OCI-LY7 (cell line): ENCODE data around the gene PARD3B. TPM values are rescaled to one million over a fixed set of nuclear protein-coding genes. Genes with fewer than 3 reads are reported as not detected.

Source experiments
- BruUV-seq: library from RNA; stranded (reverse); fragments of 400-500 nt; replicated peaks from 2 replicates; lab custom pipeline; 2021; lab: Mats Ljungman, UMichigan
- CTCF ChIA-PET: fragments of 300-600 bp; sonication (Branson Sonifier 250); formaldehyde crosslinking; loops from one replicate; lab custom pipeline; 2022; ENCODE audit warnings: antibody characterized with exemption; ENCODE audit not compliant: unreplicated experiment; lab: Charles Lee
- POLR2A ChIA-PET: fragments of 300-600 bp; sonication (Branson Sonifier 250); formaldehyde crosslinking; loops from one replicate; lab custom pipeline; 2022; ENCODE audit warnings: antibody characterized with exemption; lab: Charles Lee
- DNase-seq: peaks from one replicate; pipeline ENCODE4 v3.0.0-alpha.2; 2015; ENCODE audit warnings: low spot score
- H2AFZ ChIP-seq: fragments of 200-600 bp; sonication (generic), shearing (Covaris generic); 2 replicates; pipeline ENCODE4 v1.6.1; 2014; ENCODE audit warnings: mild to moderate bottlenecking, antibody characterized with exemption, low read length, moderate library complexity
- H3K27ac ChIP-seq: fragments of 200-600 bp; sonication (generic); 2 replicates; pipeline ENCODE4 v1.5.1; 2014; ENCODE audit warnings: mixed run types, low read depth, mild to moderate bottlenecking, moderate library complexity, low read length, inconsistent platforms; ENCODE audit not compliant: poor library complexity, severe bottlenecking
- H3K36me3 ChIP-seq: fragments of 200-600 bp; sonication (generic); 2 replicates; pipeline ENCODE4 v1.6.1; 2014; ENCODE audit warnings: mild to moderate bottlenecking, antibody characterized with exemption, low read length, moderate library complexity, mixed read lengths; ENCODE audit not compliant: insufficient read depth
- H3K4me1 ChIP-seq: fragments of 200-600 bp; sonication (generic); 2 replicates; pipeline ENCODE4 v1.5.1; 2014; ENCODE audit warnings: mild to moderate bottlenecking, low read length; ENCODE audit not compliant: insufficient read depth, poor library complexity, severe bottlenecking
- H3K4me2 ChIP-seq: fragments of 200-600 bp; sonication (generic); 2 replicates; pipeline ENCODE4 v1.6.1; 2014; ENCODE audit warnings: mild to moderate bottlenecking, low read length
- H3K4me3 ChIP-seq: fragments of 200-600 bp; sonication (generic); 2 replicates; pipeline ENCODE4 v1.5.1; 2014; ENCODE audit warnings: mild to moderate bottlenecking, low read depth, low read length; ENCODE audit not compliant: poor library complexity, severe bottlenecking
- H3K79me2 ChIP-seq: fragments of 200-600 bp; sonication (generic); 2 replicates; pipeline ENCODE4 v1.6.1; 2016; ENCODE audit warnings: low read depth, mild to moderate bottlenecking, low read length, moderate library complexity, mixed read lengths; ENCODE audit not compliant: insufficient read depth
- H3K9me2 ChIP-seq: fragments of 200-600 bp; sonication (generic); 2 replicates; pipeline ENCODE4 v1.6.1; 2016; ENCODE audit warnings: mild to moderate bottlenecking, low read length, mixed read lengths; ENCODE audit not compliant: insufficient read depth
- H3K9me3 ChIP-seq: fragments of 200-600 bp; sonication (generic); 2 replicates; pipeline ENCODE4 v1.6.1; 2014; ENCODE audit warnings: mild to moderate bottlenecking, mixed run types, low read length, mixed read lengths
- H4K20me1 ChIP-seq: fragments of 200-600 bp; sonication (generic); 2 replicates; pipeline ENCODE4 v1.6.1; 2014; ENCODE audit warnings: mild to moderate bottlenecking, antibody characterized with exemption, low read length, moderate library complexity, mixed read lengths; ENCODE audit not compliant: insufficient read depth
- CTCF ChIP-seq: fragments of 200-600 bp; sonication (generic); conservative IDR thresholded peaks from 2 replicates; pipeline ENCODE4 v1.5.1; 2014; ENCODE audit warnings: mild to moderate bottlenecking, antibody characterized with exemption, low read length, moderate library complexity, mixed read lengths
- EZH2phosphoT487 ChIP-seq: fragments of 200-600 bp; sonication (generic); IDR thresholded peaks from 2 replicates; pipeline ENCODE4 v1.6.1; 2018; ENCODE audit warnings: low read depth, borderline replicate concordance, mild to moderate bottlenecking, mixed run types, antibody characterized with exemption, low read length, moderate library complexity, mixed read lengths
- intact Hi-C: fragments of 100-400 bp; cut with micrococcal nuclease; formaldehyde crosslinking; loops from one replicate; pipeline ENCODE4 v1.10.0; 2022; ENCODE audit not compliant: unreplicated experiment
- total RNA-seq, 2 experiments: library from RNA; depleted of rRNA in 1 of 2; stranded (reverse); fragments of >200 nt in 1 of 2; shearing (Covaris generic) in 1 of 2; gene quantifications; 2 replicates each; pipeline ENCODE4 v1.2.3, GENCODE V29; 2014 to 2022

Gene PARD3B
- total RNA-seq, 2 experiments from 2014 or later = not detected

- no peaks in the 10 kb centered on the region for H4K20me1 ChIP-seq
- ChIA-PET CTCF (no interaction called here), POLR2A (no interaction called here)
- no peak overlapping the region for H3K4me2 ChIP-seq
- H3K79me2 ChIP-seq = no peaks in the 10 kb centered on the region
- no peak for DNase-seq
- no peak overlapping the region for H3K27ac ChIP-seq
- H3K4me1 ChIP-seq = no peaks in the 10 kb centered on the region
- H3K4me3 ChIP-seq = no peak overlapping the region
- TF ChIP-seq EZH2phosphoT487 (no peak), CTCF (no peak)
- no peak overlapping the region for H2AFZ ChIP-seq
- intact Hi-C loops = no loop called here
- no peaks in the 10 kb centered on the region for H3K9me2 ChIP-seq
- no peaks in the 10 kb centered on the region for H3K36me3 ChIP-seq
- BruUV-seq = no TSS peak
- H3K9me3 ChIP-seq = no peaks in the 10 kb centered on the region
Observed at GRCh38 chr2:205187731-205188130, 642.5 kb downstream of the PARD3B start.

- H2AFZ ChIP-seq = no peak overlapping the region
- no peaks in the 10 kb centered on the region for H3K9me3 ChIP-seq
- H4K20me1 ChIP-seq = no peaks in the 10 kb centered on the region
- no peak overlapping the region for H3K27ac ChIP-seq
- no peaks in the 10 kb centered on the region for H3K79me2 ChIP-seq
- ChIA-PET POLR2A (interaction anchor here (0.6 kb wide), 1 partner anchor 514 kb away, joined by 4 read pairs; no protein-coding TSS in a partner anchor), CTCF (no interaction called here)
- TF ChIP-seq CTCF (no peak), EZH2phosphoT487 (no peak)
- no peaks in the 10 kb centered on the region for H3K9me2 ChIP-seq
- no peak overlapping the region for H3K4me2 ChIP-seq
- no peak overlapping the region for H3K4me3 ChIP-seq
- no TSS peak for BruUV-seq
- intact Hi-C loops = no loop called here
- no peaks in the 10 kb centered on the region for H3K36me3 ChIP-seq
- no peak for DNase-seq
- H3K4me1 ChIP-seq = no peaks in the 10 kb centered on the region
Observed at GRCh38 chr2:205188239-205189138, 643.2 kb downstream of the PARD3B start.

GRCh38 chr2:205189301-205189700 is 644.0 kb downstream of the PARD3B start:
- TF ChIP-seq EZH2phosphoT487 = no peak
- TF ChIP-seq CTCF = no peak
- Histone ChIP-seq H3K4me2 (no peak overlapping the region), H3K4me3 (no peak overlapping the region), H3K9me3 (no peaks in the 10 kb centered on the region), H3K27ac (no peak overlapping the region), H4K20me1 (no peaks in the 10 kb centered on the region), H3K4me1 (no peaks in the 10 kb centered on the region), H3K9me2 (no peaks in the 10 kb centered on the region), H2AFZ (no peak overlapping the region), H3K36me3 (no peaks in the 10 kb centered on the region), H3K79me2 (no peaks in the 10 kb centered on the region)
- no TSS peak for BruUV-seq
- no peak for DNase-seq
- POLR2A ChIA-PET = interaction anchor here (0.5 kb wide), 1 partner anchor 650 kb away, joined by 3 read pairs; no protein-coding TSS in a partner anchor
- CTCF ChIA-PET = no interaction called here
- intact Hi-C loops = no loop called here
